PC-3 (cell line): ENCODE measurements around the gene CRISPLD2. TPM values are rescaled to one million over a fixed set of nuclear protein-coding genes. Genes with fewer than 3 reads are reported as not detected.

Experiments
- ATAC-seq: fragments of 200-7000 bp; cut with Tn5 transposase; 2 replicates; pipeline ENCODE4 v1.9.1; 2020; ENCODE audit warnings: mild to moderate bottlenecking, moderate library complexity
- BruUV-seq: library from RNA; stranded (reverse); fragments of 400-500 nt; replicated peaks from 2 replicates; lab custom pipeline; 2021; lab: Mats Ljungman, UMichigan
- CTCF ChIA-PET: fragments of 300-600 bp; sonication (Branson Sonifier 250); formaldehyde crosslinking; loops from one replicate; lab custom pipeline; 2022; ENCODE audit warnings: antibody characterized with exemption; lab: Charles Lee
- POLR2A ChIA-PET: fragments of 300-600 bp; sonication (Branson Sonifier 250); formaldehyde crosslinking; loops from one replicate; lab custom pipeline; 2022; ENCODE audit warnings: antibody characterized with exemption; ENCODE audit not compliant: unreplicated experiment; lab: Charles Lee
- DNase-seq: peaks from one replicate; pipeline ENCODE4 v3.0.0-alpha.2; 2015
- H2AFZ ChIP-seq: fragments of 300-600 bp; sonication (generic); 2 replicates; pipeline ENCODE4 v1.6.0; 2016; ENCODE audit warnings: antibody characterized with exemption, low read length
- H3F3A ChIP-seq: fragments of 300-600 bp; sonication (generic); one replicate; pipeline ENCODE4 v1.6.0; 2017; ENCODE audit warnings: antibody characterized with exemption, low read length, control low read depth, mild to moderate bottlenecking; ENCODE audit not compliant: unreplicated experiment
- H3K27ac ChIP-seq: fragments of 300-600 bp; sonication (generic); 2 replicates; pipeline ENCODE4 v1.5.1; 2016; ENCODE audit warnings: mild to moderate bottlenecking, low read length
- H3K27me3 ChIP-seq: fragments of 300-600 bp; sonication (generic); 2 replicates; pipeline ENCODE4 v1.6.1; 2016; ENCODE audit warnings: low read length, mixed read lengths
- H3K36me3 ChIP-seq: fragments of 300-600 bp; sonication (generic); 2 replicates; pipeline ENCODE4 v1.6.1; 2016; ENCODE audit warnings: low read depth, mixed run types, low read length, mixed read lengths
- H3K4me1 ChIP-seq: fragments of 300-600 bp; sonication (generic); 2 replicates; pipeline ENCODE4 v1.5.1; 2016; ENCODE audit warnings: low read length; ENCODE audit not compliant: insufficient read depth
- H3K4me2 ChIP-seq: fragments of 300-600 bp; sonication (generic); 2 replicates; pipeline ENCODE4 v1.6.0; 2016; ENCODE audit warnings: low read length
- H3K4me3 ChIP-seq: fragments of 300-600 bp; sonication (generic); 2 replicates; pipeline ENCODE4 v1.5.1; 2016; ENCODE audit warnings: mild to moderate bottlenecking, low read length, mixed read lengths
- H3K79me2 ChIP-seq: fragments of 300-600 bp; sonication (generic); 2 replicates; pipeline ENCODE4 v1.6.1; 2017; ENCODE audit warnings: low read length, mixed read lengths
- H3K9ac ChIP-seq: fragments of 300-600 bp; sonication (generic); 2 replicates; pipeline ENCODE4 v1.6.0; 2016; ENCODE audit warnings: mild to moderate bottlenecking, low read length
- H3K9me2 ChIP-seq: fragments of 300-600 bp; sonication (generic); replicated peaks from 2 replicates; pipeline ENCODE4 v1.6.1; 2016; ENCODE audit warnings: mixed run types, low read length, mixed read lengths
- H3K9me3 ChIP-seq: fragments of 300-600 bp; sonication (generic); 2 replicates; pipeline ENCODE4 v1.6.1; 2016; ENCODE audit warnings: low read length, mixed read lengths
- H4K20me1 ChIP-seq: fragments of 300-600 bp; sonication (generic); 2 replicates; pipeline ENCODE4 v1.6.1; 2016; ENCODE audit warnings: low read length, mixed read lengths
- CTCF ChIP-seq: fragments of 300-600 bp; sonication (generic); conservative IDR thresholded peaks from 2 replicates; pipeline ENCODE4 v1.5.1; 2017; ENCODE audit warnings: antibody characterized with exemption, low read depth, mild to moderate bottlenecking, low read length
- EZH2 ChIP-seq: fragments of 300-600 bp; sonication (generic); IDR thresholded peaks from one replicate; pipeline ENCODE4 v1.6.1; 2017; ENCODE audit warnings: antibody characterized with exemption, mild to moderate bottlenecking, low read length; ENCODE audit not compliant: unreplicated experiment
- EZH2phosphoT487 ChIP-seq: fragments of 300-600 bp; sonication (generic); IDR thresholded peaks from 2 replicates; pipeline ENCODE4 v1.6.1; 2018; ENCODE audit warnings: mild to moderate bottlenecking, antibody characterized with exemption, low read length, borderline replicate concordance
- intact Hi-C: fragments of 100-400 bp; cut with micrococcal nuclease; formaldehyde crosslinking; loops from 2 replicates; pipeline ENCODE4 v1.9.0; 2023
- total RNA-seq: library from RNA; depleted of rRNA; stranded (reverse); fragments of >200 nt; gene quantifications from 2 replicates; pipeline ENCODE4 v1.2.3, GENCODE V29; 2014

The CRISPLD2 gene
- total RNA-seq, 1 experiment from 2014 or later = 2.8 TPM

GRCh38 chr16:84832488-84833143 is 12.8 kb downstream of the CRISPLD2 start:
- intact Hi-C loops = no loop called here
- Histone ChIP-seq H3K27me3 (no peaks in the 10 kb centered on the region), H3K9me3 (no peaks in the 10 kb centered on the region), H2AFZ (no peak overlapping the region), H3K36me3 (no peaks in the 10 kb centered on the region), H3K4me2 (no peak overlapping the region), H3K27ac (no peak overlapping the region), H3K9me2 (no peaks in the 10 kb centered on the region), H3F3A (no peaks in the 10 kb centered on the region), H4K20me1 (no peaks in the 10 kb centered on the region), H3K4me3 (no peak overlapping the region), H3K79me2 (no peaks in the 10 kb centered on the region), H3K4me1 (peaks cover 12% of the 10 kb centered on the region), H3K9ac (no peak overlapping the region)
- BruUV-seq = no TSS peak
- DNase-seq (no peak), ATAC-seq (no peak)
- TF ChIP-seq EZH2phosphoT487 (no peak), CTCF (no peak), EZH2 (no peak)
- CTCF ChIA-PET = no interaction called here
- POLR2A ChIA-PET = no interaction called here

GRCh38 chr16:84833144-84833500 is 13.3 kb downstream of the CRISPLD2 start:
- no peak overlapping the region for H3K4me3 ChIP-seq
- DNase-seq = no peak
- no TSS peak for BruUV-seq
- no peak overlapping the region for H3K27ac ChIP-seq
- TF ChIP-seq CTCF (no peak), EZH2 (no peak), EZH2phosphoT487 (no peak)
- no peaks in the 10 kb centered on the region for H4K20me1 ChIP-seq
- ATAC-seq = no peak
- intact Hi-C loops = no loop called here
- H3K9me2 ChIP-seq = no peaks in the 10 kb centered on the region
- no peaks in the 10 kb centered on the region for H3F3A ChIP-seq
- POLR2A ChIA-PET = no interaction called here
- no peak overlapping the region for H3K4me2 ChIP-seq
- H3K79me2 ChIP-seq = no peaks in the 10 kb centered on the region
- no peaks in the 10 kb centered on the region for H3K27me3 ChIP-seq
- H3K9me3 ChIP-seq = no peaks in the 10 kb centered on the region
- no peak overlapping the region for H2AFZ ChIP-seq
- H3K9ac ChIP-seq = no peak overlapping the region
- H3K36me3 ChIP-seq = no peaks in the 10 kb centered on the region
- H3K4me1 ChIP-seq = peaks cover 12% of the 10 kb centered on the region
- CTCF ChIA-PET = no interaction called here

GRCh38 chr16:84833542-84834402 is 14.0 kb downstream of the CRISPLD2 start:
- DNase-seq (no peak), ATAC-seq (no peak)
- Histone ChIP-seq H3K27me3 (no peaks in the 10 kb centered on the region), H3K4me2 (no peak overlapping the region), H3K27ac (no peak overlapping the region), H4K20me1 (no peaks in the 10 kb centered on the region), H3K9me2 (no peaks in the 10 kb centered on the region), H3K4me1 (peaks cover 10% of the 10 kb centered on the region; the same call in 1 of the 2 replicates), H3K79me2 (no peaks in the 10 kb centered on the region), H2AFZ (no peak overlapping the region), H3K9ac (no peak overlapping the region), H3F3A (no peaks in the 10 kb centered on the region), H3K4me3 (no peak overlapping the region), H3K36me3 (no peaks in the 10 kb centered on the region), H3K9me3 (no peaks in the 10 kb centered on the region)
- no TSS peak for BruUV-seq
- intact Hi-C loops = no loop called here
- POLR2A ChIA-PET = no interaction called here
- CTCF ChIA-PET = no interaction called here
- TF ChIP-seq CTCF (no peak), EZH2phosphoT487 (no peak), EZH2 (no peak)
